ENCODE measurements around the gene PPP1R3E.

GRCh38 chr14:23310546-23310945 is 7.9 kb upstream of the PPP1R3E start:
- TF ChIP-seq, protein P1, sequence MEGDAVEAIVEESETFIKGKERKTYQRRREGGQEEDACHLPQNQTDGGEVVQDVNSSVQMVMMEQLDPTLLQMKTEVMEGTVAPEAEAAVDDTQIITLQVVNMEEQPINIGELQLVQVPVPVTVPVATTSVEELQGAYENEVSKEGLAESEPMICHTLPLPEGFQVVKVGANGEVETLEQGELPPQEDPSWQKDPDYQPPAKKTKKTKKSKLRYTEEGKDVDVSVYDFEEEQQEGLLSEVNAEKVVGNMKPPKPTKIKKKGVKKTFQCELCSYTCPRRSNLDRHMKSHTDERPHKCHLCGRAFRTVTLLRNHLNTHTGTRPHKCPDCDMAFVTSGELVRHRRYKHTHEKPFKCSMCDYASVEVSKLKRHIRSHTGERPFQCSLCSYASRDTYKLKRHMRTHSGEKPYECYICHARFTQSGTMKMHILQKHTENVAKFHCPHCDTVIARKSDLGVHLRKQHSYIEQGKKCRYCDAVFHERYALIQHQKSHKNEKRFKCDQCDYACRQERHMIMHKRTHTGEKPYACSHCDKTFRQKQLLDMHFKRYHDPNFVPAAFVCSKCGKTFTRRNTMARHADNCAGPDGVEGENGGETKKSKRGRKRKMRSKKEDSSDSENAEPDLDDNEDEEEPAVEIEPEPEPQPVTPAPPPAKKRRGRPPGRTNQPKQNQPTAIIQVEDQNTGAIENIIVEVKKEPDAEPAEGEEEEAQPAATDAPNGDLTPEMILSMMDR (conservative IDR thresholded peaks at IDR 0.05 in 1 of 2, IDR thresholded peaks at IDR 0.05 in 1 of 2; ENCODE audit: extremely low read depth in 1 of 2, insufficient read depth in 1 of 2, low read depth in 1 of 2, low read length in 2 of 2) = no peak
- no peak for TF ChIP-seq EZH2 (IDR thresholded peaks at IDR 0.05; ENCODE audit: borderline replicate concordance, low read length)

All from mammary epithelial cell (primary cell).